Astrocyte of the cerebellum (primary cell): Measurements from ENCODE around the gene ATP11A.

Source experiments
- DNase-seq: peaks from one replicate; pipeline ENCODE4 v3.0.0-alpha.2; 2011; ENCODE audit warnings: low read depth
- H3K4me3 ChIP-seq: 2 replicates; pipeline ENCODE4 v1.5.1; 2011; ENCODE audit warnings: mild to moderate bottlenecking, low read depth, low read length, moderate library complexity
- in situ Hi-C: cut with HindIII; loops from 2 replicates; pipeline ENCODE4 v1.10.0; 2017; ENCODE audit warnings: low sequenced_read_pairs
- TF ChIP-seq, protein P1 (sequence below): IDR thresholded peaks from 2 replicates; pipeline ENCODE4 v1.5.1; 2012; ENCODE audit warnings: low read length, low read depth, moderate library complexity, mild to moderate bottlenecking; ENCODE audit errors: missing control alignments

The ATP11A gene

DNA sequence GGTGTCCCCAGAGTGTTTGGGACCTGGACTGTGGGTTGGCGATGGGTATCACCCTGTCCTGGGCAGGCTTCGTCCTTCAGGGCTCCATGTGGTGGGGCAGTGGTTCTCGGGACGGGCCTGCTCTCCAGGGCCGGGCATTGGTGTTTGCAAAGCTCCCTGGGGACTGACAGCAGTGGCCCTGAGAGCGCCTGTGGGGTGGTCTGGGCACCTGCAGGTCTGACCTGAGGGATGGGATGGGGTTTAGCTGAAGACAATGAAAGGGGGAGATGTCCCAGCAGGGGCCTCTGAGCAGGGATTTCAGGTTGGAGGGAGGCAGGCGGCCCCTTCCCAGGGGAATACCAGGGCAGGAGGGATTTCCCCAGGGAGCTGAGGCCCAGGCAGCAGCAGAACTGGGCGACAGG, 210.9 kb downstream of the ATP11A start:
- TF ChIP-seq, protein P1, sequence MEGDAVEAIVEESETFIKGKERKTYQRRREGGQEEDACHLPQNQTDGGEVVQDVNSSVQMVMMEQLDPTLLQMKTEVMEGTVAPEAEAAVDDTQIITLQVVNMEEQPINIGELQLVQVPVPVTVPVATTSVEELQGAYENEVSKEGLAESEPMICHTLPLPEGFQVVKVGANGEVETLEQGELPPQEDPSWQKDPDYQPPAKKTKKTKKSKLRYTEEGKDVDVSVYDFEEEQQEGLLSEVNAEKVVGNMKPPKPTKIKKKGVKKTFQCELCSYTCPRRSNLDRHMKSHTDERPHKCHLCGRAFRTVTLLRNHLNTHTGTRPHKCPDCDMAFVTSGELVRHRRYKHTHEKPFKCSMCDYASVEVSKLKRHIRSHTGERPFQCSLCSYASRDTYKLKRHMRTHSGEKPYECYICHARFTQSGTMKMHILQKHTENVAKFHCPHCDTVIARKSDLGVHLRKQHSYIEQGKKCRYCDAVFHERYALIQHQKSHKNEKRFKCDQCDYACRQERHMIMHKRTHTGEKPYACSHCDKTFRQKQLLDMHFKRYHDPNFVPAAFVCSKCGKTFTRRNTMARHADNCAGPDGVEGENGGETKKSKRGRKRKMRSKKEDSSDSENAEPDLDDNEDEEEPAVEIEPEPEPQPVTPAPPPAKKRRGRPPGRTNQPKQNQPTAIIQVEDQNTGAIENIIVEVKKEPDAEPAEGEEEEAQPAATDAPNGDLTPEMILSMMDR = no peak
- in situ Hi-C loops = no loop called here
- no peak overlapping the region for H3K4me3 ChIP-seq
- DNase-seq = no peak

- DNase-seq = no peak
- in situ Hi-C loops = no loop called here
- no peak overlapping the region for H3K4me3 ChIP-seq
- TF ChIP-seq, protein P1 = no peak
These were observed 212.3 kb downstream of the ATP11A start for GRCh38 chr13:112902101-112902651.

GRCh38 chr13:112902669-112903068, 212.8 kb downstream of the ATP11A start:
- no peak overlapping the region for H3K4me3 ChIP-seq
- in situ Hi-C loops = no loop called here
- DNase-seq = no peak
- TF ChIP-seq, protein P1 = no peak

- no peak overlapping the region for H3K4me3 ChIP-seq
- TF ChIP-seq, protein P1 = no peak
- in situ Hi-C loops = no loop called here
- no peak for DNase-seq
These were observed 213.3 kb downstream of the ATP11A start for GRCh38 chr13:112903071-112903577.

DNA sequence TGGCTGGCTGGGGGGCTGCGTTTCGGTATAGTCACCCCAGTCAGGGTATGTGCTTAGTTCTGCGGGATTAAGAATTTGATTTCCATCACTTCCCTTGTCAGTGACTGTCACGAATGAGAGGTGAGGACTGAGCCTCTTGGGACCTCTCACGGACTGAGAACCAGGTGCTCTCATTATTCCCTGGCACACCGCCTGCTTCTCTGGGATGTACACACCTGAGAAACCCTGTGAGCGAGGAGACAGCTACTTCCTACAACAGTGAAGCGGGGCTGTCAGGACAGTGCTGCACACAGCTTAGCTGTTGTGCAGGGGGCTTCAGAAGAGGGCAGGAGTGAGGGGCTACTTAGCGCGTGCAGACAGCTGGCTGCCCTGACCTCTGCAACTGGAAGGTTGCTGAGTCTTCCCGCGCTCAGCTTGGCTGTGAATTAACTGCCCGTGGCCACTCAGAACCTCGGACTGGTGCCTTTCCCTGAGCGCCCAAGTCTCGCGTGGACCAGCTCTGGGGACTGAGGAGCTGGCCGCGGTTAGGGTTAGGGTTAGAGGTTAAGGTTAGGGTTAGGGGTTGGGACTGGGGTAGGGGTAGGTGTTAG, 213.9 kb downstream of the ATP11A start:
- H3K4me3 ChIP-seq = no peak overlapping the region
- TF ChIP-seq, protein P1 = no peak
- DNase-seq = no peak
- in situ Hi-C loops = no loop called here

DNA sequence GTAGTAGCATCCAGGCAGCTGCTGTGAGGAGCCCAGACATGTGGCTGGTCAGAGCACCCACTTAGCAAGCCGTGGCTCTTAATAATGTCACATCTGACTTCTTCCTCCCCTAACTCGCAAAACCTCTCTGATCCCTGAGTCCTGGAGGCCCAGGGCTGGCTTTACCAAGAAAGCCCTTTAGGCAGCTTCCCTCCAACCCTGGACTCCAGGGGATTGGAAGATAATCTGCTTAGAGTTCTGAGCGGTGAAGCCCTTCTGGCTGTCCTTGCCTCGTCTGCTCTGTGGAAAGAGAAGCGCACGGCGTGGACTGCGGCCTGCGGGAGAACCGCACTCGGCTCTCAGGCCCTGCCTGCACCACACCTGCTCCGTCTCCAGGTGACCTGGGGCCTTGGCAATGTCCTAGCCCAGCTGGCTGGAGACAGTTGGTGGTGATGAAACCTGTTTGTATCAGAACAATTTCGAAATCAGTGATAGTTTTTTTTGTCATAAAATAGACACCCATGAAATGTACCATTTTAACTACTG, 214.7 kb downstream of the ATP11A start:
- in situ Hi-C loops = no loop called here
- DNase-seq = no peak
- H3K4me3 ChIP-seq = no peak overlapping the region
- TF ChIP-seq, protein P1 = no peak
